ENCODE data around the gene SCRN1. TPM values are rescaled to one million over a fixed set of nuclear protein-coding genes. Genes with fewer than 3 reads are reported as not detected.
"Not testable (repeated sequence)": the region's sequence is repeated elsewhere in the genome, so short reads cannot be mapped to it uniquely, and the experiment has no call there.

SCRN1 gene
- total RNA-seq, 1 experiment from 2014 or later: 20.5 TPM

- DNase-seq (ENCODE audit: low read depth): no peak
- in situ Hi-C loops (cut with HindIII; ENCODE audit: low pct_unique_long_range_greater_than_20kb, low sequenced_read_pairs): no loop called here
These were observed 14.0 kb downstream of the SCRN1 start for GRCh38 chr7:29975561-29975960.

- no peak for DNase-seq (ENCODE audit: low read depth)
- in situ Hi-C loops (cut with HindIII; ENCODE audit: low pct_unique_long_range_greater_than_20kb, low sequenced_read_pairs): no loop called here
These were observed 15.3 kb downstream of the SCRN1 start for GRCh38 chr7:29974286-29974685.

GRCh38 chr7:29972315-29972669 lies 17.3 kb downstream of the SCRN1 start:
- in situ Hi-C loops (cut with HindIII; ENCODE audit: low pct_unique_long_range_greater_than_20kb, low sequenced_read_pairs): no loop called here

GRCh38 chr7:29971566-29972314 lies 17.9 kb downstream of the SCRN1 start:
- DNase-seq (ENCODE audit: low read depth): no peak
- in situ Hi-C loops (cut with HindIII; ENCODE audit: low pct_unique_long_range_greater_than_20kb, low sequenced_read_pairs): no loop called here

More at GRCh38 chr7:29972315-29972669, 17.3 kb downstream of the SCRN1 start:
- no peak for DNase-seq (ENCODE audit: low read depth)

GRCh38 chr7:29970158-29970557 lies 19.4 kb downstream of the SCRN1 start:
- in situ Hi-C loops (cut with HindIII; ENCODE audit: low pct_unique_long_range_greater_than_20kb, low sequenced_read_pairs): no loop called here
- no peak for DNase-seq (ENCODE audit: low read depth)

GRCh38 chr7:29969738-29970137 lies 19.9 kb downstream of the SCRN1 start:
- DNase-seq (ENCODE audit: low read depth): no peak
- in situ Hi-C loops (cut with HindIII; ENCODE audit: low pct_unique_long_range_greater_than_20kb, low sequenced_read_pairs): no loop called here

GRCh38 chr7:29968683-29969395 lies 20.8 kb downstream of the SCRN1 start:
- DNase-seq (ENCODE audit: low read depth): peak; percentile 30
- in situ Hi-C loops (cut with HindIII; ENCODE audit: low pct_unique_long_range_greater_than_20kb, low sequenced_read_pairs): no loop called here

- DNase-seq (ENCODE audit: low read depth): no peak
- in situ Hi-C loops (cut with HindIII; ENCODE audit: low pct_unique_long_range_greater_than_20kb, low sequenced_read_pairs): no loop called here
These were observed 24.6 kb downstream of the SCRN1 start for GRCh38 chr7:29965030-29965429.

GRCh38 chr7:29962035-29962434 lies 27.6 kb downstream of the SCRN1 start:
- in situ Hi-C loops (cut with HindIII; ENCODE audit: low pct_unique_long_range_greater_than_20kb, low sequenced_read_pairs): no loop called here
- DNase-seq (ENCODE audit: low read depth): no peak

GRCh38 chr7:29961611-29962010 lies 28.0 kb downstream of the SCRN1 start:
- in situ Hi-C loops (cut with HindIII; ENCODE audit: low pct_unique_long_range_greater_than_20kb, low sequenced_read_pairs); DNase-seq (ENCODE audit: low read depth): not testable (repeated sequence)

GRCh38 chr7:29958667-29959358 lies 30.8 kb downstream of the SCRN1 start:
- in situ Hi-C loops (cut with HindIII; ENCODE audit: low pct_unique_long_range_greater_than_20kb, low sequenced_read_pairs): no loop called here
- DNase-seq (ENCODE audit: low read depth): no peak

- DNase-seq (ENCODE audit: low read depth): no peak
- in situ Hi-C loops (cut with HindIII; ENCODE audit: low pct_unique_long_range_greater_than_20kb, low sequenced_read_pairs): no loop called here
These were observed 31.9 kb downstream of the SCRN1 start for GRCh38 chr7:29957521-29958310.

- in situ Hi-C loops (cut with HindIII; ENCODE audit: low pct_unique_long_range_greater_than_20kb, low sequenced_read_pairs): no loop called here
- no peak for DNase-seq (ENCODE audit: low read depth)
These were observed 33.1 kb downstream of the SCRN1 start for GRCh38 chr7:29956487-29956836.

GRCh38 chr7:29955799-29956486 lies 33.7 kb downstream of the SCRN1 start:
- in situ Hi-C loops (cut with HindIII; ENCODE audit: low pct_unique_long_range_greater_than_20kb, low sequenced_read_pairs): no loop called here
- DNase-seq (ENCODE audit: low read depth): no peak

GRCh38 chr7:29955075-29955792 lies 34.4 kb downstream of the SCRN1 start:
- in situ Hi-C loops (cut with HindIII; ENCODE audit: low pct_unique_long_range_greater_than_20kb, low sequenced_read_pairs): no loop called here
- no peak for DNase-seq (ENCODE audit: low read depth)

GRCh38 chr7:29953726-29954347 lies 35.8 kb downstream of the SCRN1 start:
- in situ Hi-C loops (cut with HindIII; ENCODE audit: low pct_unique_long_range_greater_than_20kb, low sequenced_read_pairs): no loop called here
- DNase-seq (ENCODE audit: low read depth): no peak

GRCh38 chr7:29951206-29951605 lies 38.4 kb downstream of the SCRN1 start:
- in situ Hi-C loops (cut with HindIII; ENCODE audit: low pct_unique_long_range_greater_than_20kb, low sequenced_read_pairs): no loop called here
- DNase-seq (ENCODE audit: low read depth): no peak

All from Caki2 (cell line).